HEK293 (cell line): ENCODE results near the gene POLG2.

Source experiments
- CTCF ChIP-seq: fragments of 450-650 bp; formaldehyde crosslinking; IDR thresholded peaks from 2 replicates; pipeline ENCODE4 v1.5.1; 2016; ENCODE audit warnings: missing biosample characterization, missing genetic modification characterization
- OVOL3 ChIP-seq: fragments of 450-650 bp; formaldehyde crosslinking; IDR thresholded peaks from 2 replicates; pipeline ENCODE4 v1.5.1; 2016; ENCODE audit warnings: missing biosample characterization, missing genetic modification characterization
- ZNF510 ChIP-seq: fragments of 450-650 bp; formaldehyde crosslinking; IDR thresholded peaks from 2 replicates; pipeline ENCODE4 v1.5.1; 2018; ENCODE audit warnings: mild to moderate bottlenecking, missing genetic modification characterization, missing biosample characterization; ENCODE audit not compliant: insufficient replicate concordance
- TF ChIP-seq, protein P1 (sequence below): fragments of 450-650 bp; formaldehyde crosslinking; IDR thresholded peaks from 2 replicates; pipeline ENCODE4 v1.5.1; 2016; ENCODE audit warnings: missing biosample characterization, missing genetic modification characterization
- TF ChIP-seq, protein P2 (sequence below): fragments of 450-650 bp; formaldehyde crosslinking; IDR thresholded peaks from 2 replicates; pipeline ENCODE4 v1.5.1; 2016; ENCODE audit warnings: missing biosample characterization, missing genetic modification characterization

- no peak for TF ChIP-seq CTCF (tag by site-specific recombination)
- no peak for TF ChIP-seq OVOL3 (tag by site-specific recombination)
- TF ChIP-seq, protein P1, sequence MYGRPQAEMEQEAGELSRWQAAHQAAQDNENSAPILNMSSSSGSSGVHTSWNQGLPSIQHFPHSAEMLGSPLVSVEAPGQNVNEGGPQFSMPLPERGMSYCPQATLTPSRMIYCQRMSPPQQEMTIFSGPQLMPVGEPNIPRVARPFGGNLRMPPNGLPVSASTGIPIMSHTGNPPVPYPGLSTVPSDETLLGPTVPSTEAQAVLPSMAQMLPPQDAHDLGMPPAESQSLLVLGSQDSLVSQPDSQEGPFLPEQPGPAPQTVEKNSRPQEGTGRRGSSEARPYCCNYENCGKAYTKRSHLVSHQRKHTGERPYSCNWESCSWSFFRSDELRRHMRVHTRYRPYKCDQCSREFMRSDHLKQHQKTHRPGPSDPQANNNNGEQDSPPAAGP (tag by site-specific recombination): no peak
- TF ChIP-seq, protein P2, sequence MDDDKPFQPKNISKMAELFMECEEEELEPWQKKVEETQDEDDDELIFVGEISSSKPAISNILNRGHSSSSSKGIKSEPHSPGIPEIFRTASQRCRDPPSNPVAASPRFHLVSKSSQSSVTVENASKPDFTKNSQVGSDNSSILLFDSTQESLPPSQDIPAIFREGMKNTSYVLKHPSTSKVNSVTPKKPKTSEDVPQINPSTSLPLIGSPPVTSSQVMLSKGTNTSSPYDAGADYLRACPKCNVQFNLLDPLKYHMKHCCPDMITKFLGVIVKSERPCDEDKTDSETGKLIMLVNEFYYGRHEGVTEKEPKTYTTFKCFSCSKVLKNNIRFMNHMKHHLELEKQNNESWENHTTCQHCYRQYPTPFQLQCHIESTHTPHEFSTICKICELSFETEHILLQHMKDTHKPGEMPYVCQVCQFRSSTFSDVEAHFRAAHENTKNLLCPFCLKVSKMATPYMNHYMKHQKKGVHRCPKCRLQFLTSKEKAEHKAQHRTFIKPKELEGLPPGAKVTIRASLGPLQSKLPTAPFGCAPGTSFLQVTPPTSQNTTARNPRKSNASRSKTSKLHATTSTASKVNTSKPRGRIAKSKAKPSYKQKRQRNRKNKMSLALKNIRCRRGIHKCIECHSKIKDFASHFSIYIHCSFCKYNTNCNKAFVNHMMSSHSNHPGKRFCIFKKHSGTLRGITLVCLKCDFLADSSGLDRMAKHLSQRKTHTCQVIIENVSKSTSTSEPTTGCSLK (tag by site-specific recombination): no peak
- no peak for TF ChIP-seq ZNF510 (tag by site-specific recombination)
Observed at GRCh38 chr17:64457156-64457555, 39.7 kb downstream of the POLG2 start.
